Suprapubic skin (tissue), 4 donors: ENCODE results near the gene DGCR2.

Experiments
- CTCF ChIP-seq, 2 donors: fragments of 200-600 bp in 1 of 2; fragments of 450-650 bp in 1 of 2; sonication (generic) in 1 of 2; IDR thresholded peaks; one replicate each; pipeline ENCODE4 v1.5.1; 2016 to 2019; ENCODE audit warnings: antibody characterized with exemption in 2 of 2, mild to moderate bottlenecking in 1 of 2, moderate library complexity in 1 of 2
- EP300 ChIP-seq: sonication (generic); formaldehyde crosslinking; IDR thresholded peaks from one replicate; pipeline ENCODE4 v1.6.1; 2017; ENCODE audit warnings: antibody characterized with exemption
- POLR2A ChIP-seq, 2 donors: fragments of 450-650 bp; IDR thresholded peaks; one replicate each; pipeline ENCODE4 v1.6.1; 2017; ENCODE audit warnings: antibody characterized with exemption in 2 of 2, mild to moderate bottlenecking in 2 of 2, moderate library complexity in 2 of 2
- POLR2AphosphoS5 ChIP-seq, 3 donors: sonication (generic); formaldehyde crosslinking; IDR thresholded peaks; one replicate each; pipeline ENCODE4 v1.6.1; 2017; ENCODE audit warnings: antibody characterized with exemption in 3 of 3

- TF ChIP-seq CTCF (IDR thresholded peaks at IDR 0.05) (no peak), POLR2A (IDR thresholded peaks at IDR 0.05) (no peak), POLR2AphosphoS5 (IDR thresholded peaks at IDR 0.05) (no peak), EP300 (no peak)
Observed at GRCh38 chr22:19069451-19069850, 52.8 kb downstream of the DGCR2 start.
